Measurements from ENCODE around the gene ERVK3-1. TPM values are rescaled to one million over a fixed set of nuclear protein-coding genes. Genes with fewer than 3 reads are reported as not detected.

ERVK3-1 gene
- total RNA-seq, 1 donor from 2014 or later = 40.9 TPM

DNA sequence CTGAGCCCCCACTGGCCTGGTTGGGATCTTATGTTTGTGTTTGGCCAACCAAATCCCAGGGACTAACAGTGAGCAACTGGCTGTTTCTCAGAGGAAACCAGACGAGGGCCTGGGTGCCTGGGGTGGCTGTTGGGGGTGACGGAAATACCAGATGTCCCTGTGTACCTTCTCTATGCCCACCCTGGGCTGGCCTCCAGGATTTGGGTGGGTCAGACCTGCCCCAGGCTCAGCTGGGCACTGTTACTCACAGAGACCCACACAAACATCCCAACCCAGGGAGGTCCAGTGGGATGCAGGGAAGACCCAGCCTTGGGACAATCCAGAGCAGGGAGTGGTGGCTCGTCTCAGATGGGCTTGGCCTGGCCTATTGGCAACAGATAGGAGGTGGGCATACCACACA is 30.5 kb downstream of the ERVK3-1 start:
- no peaks in the 10 kb centered on the region for H3K79me2 ChIP-seq (ENCODE audit: insufficient read depth, low read length)
- DNase-seq (ENCODE audit: low read depth) = no peak
- peaks cover 40% of the 10 kb centered on the region for H3K36me3 Mint-ChIP-seq (ENCODE audit: low read depth, unreplicated experiment)

DNA sequence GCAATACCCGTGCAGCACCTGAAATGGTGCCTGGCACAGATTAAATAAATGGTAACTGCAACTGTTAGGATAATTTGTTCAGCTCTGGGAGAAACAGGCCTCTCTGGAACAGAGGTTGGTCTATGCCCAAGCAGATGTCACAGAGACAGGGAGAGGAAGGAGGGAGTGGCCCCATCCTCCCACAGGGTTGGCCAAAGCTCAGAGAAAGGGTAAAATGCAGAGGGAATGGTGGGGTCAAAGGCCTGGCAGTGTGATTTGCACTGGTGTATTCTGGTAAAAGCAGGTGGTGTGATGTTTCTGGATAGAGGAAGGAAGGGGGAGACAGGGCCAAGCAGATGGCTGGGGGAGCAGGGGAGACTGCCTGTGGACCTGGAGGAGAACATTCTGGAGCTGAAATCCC is 31.0 kb downstream of the ERVK3-1 start:
- TF ChIP-seq, protein P1, sequence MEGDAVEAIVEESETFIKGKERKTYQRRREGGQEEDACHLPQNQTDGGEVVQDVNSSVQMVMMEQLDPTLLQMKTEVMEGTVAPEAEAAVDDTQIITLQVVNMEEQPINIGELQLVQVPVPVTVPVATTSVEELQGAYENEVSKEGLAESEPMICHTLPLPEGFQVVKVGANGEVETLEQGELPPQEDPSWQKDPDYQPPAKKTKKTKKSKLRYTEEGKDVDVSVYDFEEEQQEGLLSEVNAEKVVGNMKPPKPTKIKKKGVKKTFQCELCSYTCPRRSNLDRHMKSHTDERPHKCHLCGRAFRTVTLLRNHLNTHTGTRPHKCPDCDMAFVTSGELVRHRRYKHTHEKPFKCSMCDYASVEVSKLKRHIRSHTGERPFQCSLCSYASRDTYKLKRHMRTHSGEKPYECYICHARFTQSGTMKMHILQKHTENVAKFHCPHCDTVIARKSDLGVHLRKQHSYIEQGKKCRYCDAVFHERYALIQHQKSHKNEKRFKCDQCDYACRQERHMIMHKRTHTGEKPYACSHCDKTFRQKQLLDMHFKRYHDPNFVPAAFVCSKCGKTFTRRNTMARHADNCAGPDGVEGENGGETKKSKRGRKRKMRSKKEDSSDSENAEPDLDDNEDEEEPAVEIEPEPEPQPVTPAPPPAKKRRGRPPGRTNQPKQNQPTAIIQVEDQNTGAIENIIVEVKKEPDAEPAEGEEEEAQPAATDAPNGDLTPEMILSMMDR (IDR thresholded peaks at IDR 0.05; ENCODE audit: insufficient read depth, low read depth, low read length) = no peak
- TF ChIP-seq EZH2 (IDR thresholded peaks at IDR 0.05; ENCODE audit: insufficient read depth, low read length) = no peak
- FAIRE-seq (no peak), DNase-seq (ENCODE audit: low read depth) (no peak)
- Histone ChIP-seq H3K4me1 (ENCODE audit: insufficient read depth, low read length) (no peaks in the 10 kb centered on the region), H3K27me3 (ENCODE audit: insufficient read depth, low read length) (no peaks in the 10 kb centered on the region), H3K79me2 (ENCODE audit: insufficient read depth, low read length) (no peaks in the 10 kb centered on the region), H3K9me3 (ENCODE audit: insufficient read depth, low read depth, low read length) (peaks cover 20% of the 10 kb centered on the region), H4K20me1 (ENCODE audit: insufficient read depth, low read length) (no peaks in the 10 kb centered on the region), H3K9ac (ENCODE audit: low read length) (no peak overlapping the region), H3K4me2 (ENCODE audit: low read length) (no peak overlapping the region), H3K4me3 (ENCODE audit: insufficient read depth, low read depth, low read length) (no peak overlapping the region), H3K36me3 (ENCODE audit: insufficient read depth, low read length) (no peaks in the 10 kb centered on the region), H2AFZ (ENCODE audit: low read depth, low read length) (no peak overlapping the region), H3K27ac (ENCODE audit: low read depth, low read length) (no peak overlapping the region)
- no peak overlapping the region for H3K4me3 Mint-ChIP-seq (ENCODE audit: unreplicated experiment)
- H3K27ac Mint-ChIP-seq (ENCODE audit: unreplicated experiment) = no peak overlapping the region
- peaks cover 41% of the 10 kb centered on the region for H3K36me3 Mint-ChIP-seq (ENCODE audit: low read depth, unreplicated experiment)
- H3K27me3 Mint-ChIP-seq (ENCODE audit: low read depth, unreplicated experiment) = no peaks in the 10 kb centered on the region
- no peaks in the 10 kb centered on the region for H3K4me1 Mint-ChIP-seq (ENCODE audit: low read depth, unreplicated experiment)
- peaks cover 8% of the 10 kb centered on the region for H3K9me3 Mint-ChIP-seq (ENCODE audit: unreplicated experiment)

More for the DNA sequence above, 30.5 kb downstream of the ERVK3-1 start:
- Histone ChIP-seq H3K36me3 (ENCODE audit: insufficient read depth, low read length) (no peaks in the 10 kb centered on the region), H3K4me3 (ENCODE audit: insufficient read depth, low read depth, low read length) (no peak overlapping the region), H2AFZ (ENCODE audit: low read depth, low read length) (no peak overlapping the region), H3K27me3 (ENCODE audit: insufficient read depth, low read length) (no peaks in the 10 kb centered on the region), H3K27ac (ENCODE audit: low read depth, low read length) (no peak overlapping the region), H3K4me1 (ENCODE audit: insufficient read depth, low read length) (peaks cover under 1% of the 10 kb centered on the region), H3K9ac (ENCODE audit: low read length) (no peak overlapping the region), H3K4me2 (ENCODE audit: low read length) (no peak overlapping the region), H4K20me1 (ENCODE audit: insufficient read depth, low read length) (no peaks in the 10 kb centered on the region), H3K9me3 (ENCODE audit: insufficient read depth, low read depth, low read length) (peaks cover 20% of the 10 kb centered on the region)
- Mint-ChIP-seq H3K9me3 (ENCODE audit: unreplicated experiment) (peaks cover 8% of the 10 kb centered on the region), H3K27ac (ENCODE audit: unreplicated experiment) (no peak overlapping the region), H3K4me1 (ENCODE audit: low read depth, unreplicated experiment) (peaks cover 3% of the 10 kb centered on the region), H3K4me3 (ENCODE audit: unreplicated experiment) (no peak overlapping the region), H3K27me3 (ENCODE audit: low read depth, unreplicated experiment) (no peaks in the 10 kb centered on the region)
- TF ChIP-seq, protein P1 (IDR thresholded peaks at IDR 0.05; ENCODE audit: insufficient read depth, low read depth, low read length) = no peak
- TF ChIP-seq EZH2 (IDR thresholded peaks at IDR 0.05; ENCODE audit: insufficient read depth, low read length) = no peak
- FAIRE-seq = no peak

DNA sequence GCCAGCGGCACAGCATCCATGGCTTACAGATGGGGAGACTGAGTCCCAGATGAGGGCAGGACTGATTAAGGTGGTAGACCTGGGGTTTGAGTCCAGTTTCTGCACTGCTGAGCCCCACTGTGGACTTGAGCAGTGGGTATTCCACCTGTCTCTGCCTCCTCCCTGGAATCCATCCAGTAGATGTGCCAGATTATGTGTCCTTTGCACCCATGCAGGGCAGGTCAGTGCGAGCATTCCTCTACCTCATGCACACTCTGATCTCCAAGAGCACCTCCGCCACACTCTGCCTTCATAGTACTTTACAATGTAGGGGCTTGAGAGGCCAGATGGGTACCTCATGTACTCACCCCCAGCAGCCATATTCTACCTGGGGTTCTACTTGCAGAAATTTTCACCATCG is 31.6 kb downstream of the ERVK3-1 start:
- H3K27ac Mint-ChIP-seq (ENCODE audit: unreplicated experiment) = no peak overlapping the region
- H3K4me1 Mint-ChIP-seq (ENCODE audit: low read depth, unreplicated experiment) = no peaks in the 10 kb centered on the region
- no peak overlapping the region for H2AFZ ChIP-seq (ENCODE audit: low read depth, low read length)
- H3K36me3 Mint-ChIP-seq (ENCODE audit: low read depth, unreplicated experiment) = peaks cover 44% of the 10 kb centered on the region
- DNase-seq (ENCODE audit: low read depth) (no peak), FAIRE-seq (no peak)
- no peak overlapping the region for H3K4me3 Mint-ChIP-seq (ENCODE audit: unreplicated experiment)
- no peaks in the 10 kb centered on the region for H3K27me3 Mint-ChIP-seq (ENCODE audit: low read depth, unreplicated experiment)
- H3K27ac ChIP-seq (ENCODE audit: low read depth, low read length) = no peak overlapping the region
- no peaks in the 10 kb centered on the region for H4K20me1 ChIP-seq (ENCODE audit: insufficient read depth, low read length)
- H3K79me2 ChIP-seq (ENCODE audit: insufficient read depth, low read length) = no peaks in the 10 kb centered on the region
- H3K9me3 Mint-ChIP-seq (ENCODE audit: unreplicated experiment) = peaks cover 8% of the 10 kb centered on the region
- H3K36me3 ChIP-seq (ENCODE audit: insufficient read depth, low read length) = no peaks in the 10 kb centered on the region
- H3K9ac ChIP-seq (ENCODE audit: low read length) = no peak overlapping the region
- no peak overlapping the region for H3K4me2 ChIP-seq (ENCODE audit: low read length)
- TF ChIP-seq, protein P1 (IDR thresholded peaks at IDR 0.05; ENCODE audit: insufficient read depth, low read depth, low read length) = no peak
- TF ChIP-seq EZH2 (IDR thresholded peaks at IDR 0.05; ENCODE audit: insufficient read depth, low read length) = no peak
- no peak overlapping the region for H3K4me3 ChIP-seq (ENCODE audit: insufficient read depth, low read depth, low read length)
- H3K9me3 ChIP-seq (ENCODE audit: insufficient read depth, low read depth, low read length) = peaks cover 20% of the 10 kb centered on the region
- H3K4me1 ChIP-seq (ENCODE audit: insufficient read depth, low read length) = no peaks in the 10 kb centered on the region
- no peaks in the 10 kb centered on the region for H3K27me3 ChIP-seq (ENCODE audit: insufficient read depth, low read length)

All from astrocyte (in vitro differentiated cells and primary cell).